C4-2B (cell line): Measurements from ENCODE around the gene RBBP8.

Source experiments
- ZFX ChIP-seq: fragments of 450-650 bp; IDR thresholded peaks from 2 replicates; pipeline ENCODE4 v1.6.1; 2017
- TF ChIP-seq, protein P1 (sequence below): fragments of 450-650 bp; conservative IDR thresholded peaks from 2 replicates; pipeline ENCODE4 v1.5.1; 2017; ENCODE audit warnings: mild to moderate bottlenecking

DNA sequence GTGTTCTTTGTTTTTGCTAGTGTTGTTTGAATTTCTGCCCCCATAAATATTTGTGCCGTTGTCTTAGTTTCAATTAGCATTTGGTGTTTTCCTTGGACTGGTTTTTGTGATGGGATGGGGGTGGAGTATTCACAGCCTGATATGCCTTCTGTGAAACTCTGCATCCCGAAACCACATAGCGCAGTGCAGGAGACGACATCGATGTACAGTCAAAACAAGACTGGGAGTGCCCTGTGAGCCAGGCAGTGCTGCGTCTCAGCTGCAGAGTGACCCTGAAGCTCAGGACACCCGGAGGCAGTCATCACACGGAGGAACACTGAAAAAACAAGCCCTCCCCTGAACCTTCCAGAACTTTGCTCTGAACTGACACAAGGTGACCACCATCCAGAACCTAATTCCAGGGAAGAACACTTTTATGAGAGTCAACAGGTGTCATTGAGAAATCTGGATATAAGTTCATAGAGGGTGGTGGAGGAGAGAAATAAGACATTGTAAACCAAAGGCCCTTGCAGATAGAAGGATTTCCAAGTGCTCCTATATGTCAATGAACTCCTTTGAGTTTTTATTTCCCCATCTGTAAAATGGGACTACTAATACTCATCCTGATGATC lies 141.0 kb downstream of the RBBP8 start:
- TF ChIP-seq, protein P1, sequence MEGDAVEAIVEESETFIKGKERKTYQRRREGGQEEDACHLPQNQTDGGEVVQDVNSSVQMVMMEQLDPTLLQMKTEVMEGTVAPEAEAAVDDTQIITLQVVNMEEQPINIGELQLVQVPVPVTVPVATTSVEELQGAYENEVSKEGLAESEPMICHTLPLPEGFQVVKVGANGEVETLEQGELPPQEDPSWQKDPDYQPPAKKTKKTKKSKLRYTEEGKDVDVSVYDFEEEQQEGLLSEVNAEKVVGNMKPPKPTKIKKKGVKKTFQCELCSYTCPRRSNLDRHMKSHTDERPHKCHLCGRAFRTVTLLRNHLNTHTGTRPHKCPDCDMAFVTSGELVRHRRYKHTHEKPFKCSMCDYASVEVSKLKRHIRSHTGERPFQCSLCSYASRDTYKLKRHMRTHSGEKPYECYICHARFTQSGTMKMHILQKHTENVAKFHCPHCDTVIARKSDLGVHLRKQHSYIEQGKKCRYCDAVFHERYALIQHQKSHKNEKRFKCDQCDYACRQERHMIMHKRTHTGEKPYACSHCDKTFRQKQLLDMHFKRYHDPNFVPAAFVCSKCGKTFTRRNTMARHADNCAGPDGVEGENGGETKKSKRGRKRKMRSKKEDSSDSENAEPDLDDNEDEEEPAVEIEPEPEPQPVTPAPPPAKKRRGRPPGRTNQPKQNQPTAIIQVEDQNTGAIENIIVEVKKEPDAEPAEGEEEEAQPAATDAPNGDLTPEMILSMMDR, result no peak
- no peak for TF ChIP-seq ZFX
